Spleen (tissue), 7 donors: ENCODE results near the gene SURF2.
A peak's percentile ranks its signal among the peaks of the same experiment; 100 is the strongest.

Experiments
- POLR2A ChIP-seq, 3 donors: fragments of 450-650 bp; IDR thresholded peaks; one replicate each; pipeline ENCODE4 v1.5.1; 2017; ENCODE audit warnings: antibody characterized with exemption in 3 of 3, mild to moderate bottlenecking in 1 of 3
- POLR2AphosphoS5 ChIP-seq, 3 donors: sonication (generic); formaldehyde crosslinking; IDR thresholded peaks; one replicate each; pipeline ENCODE4 v1.5.1; 2017; ENCODE audit warnings: antibody characterized with exemption in 3 of 3
- TF ChIP-seq, protein P1 (sequence below), 11 experiments: fragments of 200-600 bp in 7 of 11; fragments of 450-650 bp in 4 of 11; sonication (generic) in 4 of 11; IDR thresholded peaks in 8 of 11; conservative IDR thresholded peaks in 3 of 11; 1 replicate in 7 of 11; 2 replicates in 4 of 11; pipeline versions ENCODE4 v1.4.0 to v1.8.0; 2016 to 2021; ENCODE audit warnings: antibody characterized with exemption in 11 of 11, inconsistent platforms in 4 of 11, mild to moderate bottlenecking in 1 of 11
- donor health status: DM: no; HTN: no; CAD: no; lungs with moderate emphysema.
- donor health status: DM: no; HTN: no; CAD: no.
- donor health status: DM: no; HTN: no; CAD: no.

GRCh38 chr9:133360400-133361393 lies 4.3 kb downstream of the SURF2 start:
- TF ChIP-seq, protein P1, sequence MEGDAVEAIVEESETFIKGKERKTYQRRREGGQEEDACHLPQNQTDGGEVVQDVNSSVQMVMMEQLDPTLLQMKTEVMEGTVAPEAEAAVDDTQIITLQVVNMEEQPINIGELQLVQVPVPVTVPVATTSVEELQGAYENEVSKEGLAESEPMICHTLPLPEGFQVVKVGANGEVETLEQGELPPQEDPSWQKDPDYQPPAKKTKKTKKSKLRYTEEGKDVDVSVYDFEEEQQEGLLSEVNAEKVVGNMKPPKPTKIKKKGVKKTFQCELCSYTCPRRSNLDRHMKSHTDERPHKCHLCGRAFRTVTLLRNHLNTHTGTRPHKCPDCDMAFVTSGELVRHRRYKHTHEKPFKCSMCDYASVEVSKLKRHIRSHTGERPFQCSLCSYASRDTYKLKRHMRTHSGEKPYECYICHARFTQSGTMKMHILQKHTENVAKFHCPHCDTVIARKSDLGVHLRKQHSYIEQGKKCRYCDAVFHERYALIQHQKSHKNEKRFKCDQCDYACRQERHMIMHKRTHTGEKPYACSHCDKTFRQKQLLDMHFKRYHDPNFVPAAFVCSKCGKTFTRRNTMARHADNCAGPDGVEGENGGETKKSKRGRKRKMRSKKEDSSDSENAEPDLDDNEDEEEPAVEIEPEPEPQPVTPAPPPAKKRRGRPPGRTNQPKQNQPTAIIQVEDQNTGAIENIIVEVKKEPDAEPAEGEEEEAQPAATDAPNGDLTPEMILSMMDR (IDR thresholded peaks at IDR 0.05 in 8 of 11, conservative IDR thresholded peaks at IDR 0.05 in 3 of 11) = no peak
- TF ChIP-seq POLR2A (IDR thresholded peaks at IDR 0.05) = no peak
- TF ChIP-seq POLR2AphosphoS5 (IDR thresholded peaks at IDR 0.05) = peak; percentile 22 to 41 (median 41)
